ENCODE data around the gene ARID3A. TPM values are rescaled to one million over a fixed set of nuclear protein-coding genes. Genes with fewer than 3 reads are reported as not detected.

ARID3A gene
- polyA plus RNA-seq, 3 donors from 2014 or later = 1.0 to 1.7 (median 1.4) TPM

DNA sequence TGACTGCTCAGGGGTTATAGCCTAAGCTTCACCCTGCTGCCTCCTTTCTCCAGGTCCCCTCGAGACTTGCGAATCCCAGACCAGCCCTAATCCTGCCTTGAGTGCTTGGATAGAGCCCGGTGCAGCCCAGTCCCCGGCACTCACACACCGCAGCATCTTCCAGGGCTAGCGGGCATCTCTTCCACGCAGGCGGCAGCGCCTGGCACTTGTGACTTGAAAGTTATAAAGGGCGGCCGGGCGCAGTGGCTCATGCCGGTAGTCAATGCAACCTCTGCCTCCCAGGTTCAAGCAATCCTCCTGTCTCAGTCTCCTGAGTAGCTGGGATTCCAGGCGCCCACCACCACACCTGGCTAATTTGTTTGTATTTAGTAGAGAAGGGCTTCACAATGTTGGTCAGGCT is 60.2 kb downstream of the ARID3A start:
- Mint-ChIP-seq H3K27ac (no peak overlapping the region), H3K27me3 (ENCODE audit: low read depth in 3 of 3) (peaks cover 0 to 1% (median 0%) of the 10 kb centered on the region in 3 donors), H3K9me3 (no peaks in the 10 kb centered on the region), H3K4me3 (peak overlapping the region in 4 of 5 donors; percentile 6 to 94 (median 48)), H3K4me1 (peaks cover 22 to 33% of the 10 kb centered on the region in 2 donors), H3K36me3 (no peaks in the 10 kb centered on the region)
- DNase-seq = no peak

DNA sequence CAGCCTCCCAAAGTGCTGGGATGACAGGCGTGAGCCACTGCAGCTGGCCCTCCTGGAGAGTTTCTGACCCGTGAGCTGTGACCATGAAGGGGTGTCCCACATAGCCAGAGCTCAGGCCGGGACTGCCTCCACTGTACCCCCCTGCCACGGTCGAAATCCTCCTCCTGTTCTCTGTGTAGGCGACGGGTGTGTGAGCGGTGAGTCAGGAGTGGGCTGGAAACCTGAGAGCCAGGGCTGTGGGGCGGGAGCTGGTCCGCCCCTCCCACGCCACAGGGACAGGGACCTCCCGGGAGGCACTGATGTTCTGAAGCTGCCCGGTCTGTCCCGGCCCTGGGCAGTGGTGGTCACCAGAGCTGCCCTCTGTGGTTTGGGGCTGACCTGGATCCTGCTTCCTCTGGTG is 62.2 kb downstream of the ARID3A start:
- no peak for DNase-seq
- H3K4me1 Mint-ChIP-seq = peaks cover 22 to 31% of the 10 kb centered on the region in 2 donors
- no peak overlapping the region for H3K4me3 Mint-ChIP-seq

DNA sequence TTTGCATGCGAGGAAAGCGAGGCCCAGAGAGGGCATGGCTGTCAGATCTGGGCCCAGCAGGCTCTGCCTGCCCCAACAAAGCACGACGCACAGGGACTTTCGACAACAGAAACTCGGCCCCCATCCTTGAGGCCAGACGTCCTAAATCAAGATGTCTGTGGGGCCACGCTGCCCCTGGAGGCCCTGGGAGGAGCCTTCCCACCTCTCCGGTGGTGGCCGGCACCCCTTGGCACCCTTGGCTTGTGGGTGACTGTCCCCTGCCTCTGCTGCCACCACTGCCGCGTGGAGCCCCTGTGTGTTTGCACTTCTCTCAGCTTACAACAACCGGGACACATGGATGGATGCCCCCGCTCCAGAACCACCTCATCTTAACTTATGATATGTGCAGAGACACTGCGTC is 62.7 kb downstream of the ARID3A start:
- Mint-ChIP-seq H3K4me1 (peaks cover 22 to 30% of the 10 kb centered on the region in 2 donors), H3K27me3 (ENCODE audit: low read depth in 3 of 3) (no peaks in the 10 kb centered on the region), H3K36me3 (no peaks in the 10 kb centered on the region), H3K4me3 (peak overlapping the region in 2 of 5 donors; percentile 18 to 47), H3K27ac (peak overlapping the region in 1 of 6 donors; percentile 7), H3K9me3 (no peaks in the 10 kb centered on the region)
- DNase-seq = no peak

More for the DNA sequence above, 62.2 kb downstream of the ARID3A start:
- Mint-ChIP-seq H3K36me3 (no peaks in the 10 kb centered on the region), H3K27ac (no peak overlapping the region), H3K9me3 (no peaks in the 10 kb centered on the region), H3K27me3 (ENCODE audit: low read depth in 3 of 3) (no peaks in the 10 kb centered on the region)

DNA sequence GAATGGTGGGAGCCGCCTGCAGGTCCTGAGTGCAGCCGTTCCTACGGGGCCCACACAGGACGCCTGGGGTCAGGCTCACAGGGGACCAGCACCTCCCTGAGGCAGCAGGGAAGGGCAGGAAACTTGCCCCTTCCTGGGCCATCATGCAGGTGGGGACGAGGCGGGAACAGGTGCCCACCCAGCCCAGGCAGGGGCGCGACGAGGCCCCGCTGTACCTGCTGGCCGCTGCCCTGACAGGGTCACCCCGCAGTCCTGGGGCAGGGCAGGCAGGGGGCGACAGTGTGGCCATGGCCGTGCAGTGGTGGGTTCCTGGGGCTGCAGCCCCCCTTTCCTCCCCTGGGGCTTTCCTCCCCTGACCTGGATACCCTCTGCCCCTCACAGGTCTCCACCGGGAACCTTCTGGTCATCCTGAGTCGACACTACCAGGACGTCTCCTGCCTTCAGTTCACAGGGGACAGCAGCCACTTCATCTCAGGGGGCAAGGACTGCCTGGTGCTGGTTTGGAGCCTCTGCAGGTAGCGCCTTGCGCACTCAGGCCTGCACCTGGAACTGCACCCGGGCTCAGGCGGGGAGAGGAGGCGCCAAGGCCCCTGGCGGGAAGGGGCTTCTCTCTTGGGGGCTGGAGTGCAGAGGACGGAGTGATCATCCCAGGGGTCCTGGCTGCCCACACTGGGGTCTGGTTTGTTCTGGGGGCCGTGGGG is 63.7 kb downstream of the ARID3A start:
- Mint-ChIP-seq H3K27ac (peak overlapping the region in 2 of 6 donors; percentile 17 to 59), H3K9me3 (no peaks in the 10 kb centered on the region), H3K4me3 (no peak overlapping the region)

DNA sequence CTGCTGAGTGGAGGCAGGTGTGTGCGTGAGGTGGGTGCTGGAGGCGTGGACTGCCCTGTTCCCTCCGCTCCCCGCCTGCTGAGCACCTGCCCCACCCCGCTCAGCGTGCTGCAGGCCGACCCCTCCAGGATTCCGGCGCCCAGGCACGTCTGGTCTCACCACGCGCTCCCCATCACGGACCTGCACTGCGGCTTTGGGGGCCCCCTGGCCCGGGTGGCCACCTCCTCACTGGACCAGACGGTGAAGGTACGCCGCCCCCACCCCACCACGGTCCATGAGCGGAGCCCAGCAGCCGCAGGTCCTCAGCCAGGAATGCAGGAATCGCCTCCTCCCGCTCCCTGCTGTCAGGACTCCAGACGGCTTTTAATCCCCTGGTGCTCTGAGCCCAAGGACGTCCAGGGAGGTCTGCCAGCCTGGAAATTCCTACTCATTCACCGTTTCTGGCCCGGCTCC is 64.3 kb downstream of the ARID3A start:
- H3K27ac Mint-ChIP-seq = peak overlapping the region in 1 of 6 donors; percentile 32
- no peaks in the 10 kb centered on the region for H3K27me3 Mint-ChIP-seq (ENCODE audit: low read depth in 3 of 3)
- H3K36me3 Mint-ChIP-seq = no peaks in the 10 kb centered on the region
- no peaks in the 10 kb centered on the region for H3K9me3 Mint-ChIP-seq
- H3K4me1 Mint-ChIP-seq = peaks cover 11 to 15% of the 10 kb centered on the region in 2 donors
- no peak overlapping the region for H3K4me3 Mint-ChIP-seq
- no peak for DNase-seq

More for the DNA sequence above, 63.7 kb downstream of the ARID3A start:
- peaks cover 17 to 22% of the 10 kb centered on the region in 2 donors for H3K4me1 Mint-ChIP-seq
- no peaks in the 10 kb centered on the region for H3K36me3 Mint-ChIP-seq
- no peak for DNase-seq
- no peaks in the 10 kb centered on the region for H3K27me3 Mint-ChIP-seq (ENCODE audit: low read depth in 3 of 3)

DNA sequence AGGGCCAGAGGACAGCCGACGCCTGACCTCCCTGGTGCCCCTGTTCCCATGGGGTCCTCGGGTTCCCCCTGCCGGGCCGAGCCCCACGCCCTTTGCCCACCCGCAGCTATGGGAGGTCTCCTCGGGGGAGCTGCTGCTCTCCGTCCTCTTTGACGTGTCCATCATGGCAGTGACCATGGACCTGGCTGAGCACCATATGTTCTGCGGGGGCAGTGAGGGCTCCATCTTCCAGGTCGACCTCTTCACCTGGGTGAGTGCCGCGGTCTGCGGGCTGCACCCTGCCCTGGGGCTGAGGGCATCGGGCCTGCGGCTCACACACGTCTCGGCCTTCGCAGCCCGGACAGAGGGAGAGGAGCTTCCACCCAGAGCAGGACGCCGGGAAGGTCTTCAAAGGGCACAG is 64.9 kb downstream of the ARID3A start:
- Mint-ChIP-seq H3K4me1 (peaks cover 9 to 12% of the 10 kb centered on the region in 2 donors), H3K27ac (no peak overlapping the region), H3K9me3 (no peaks in the 10 kb centered on the region), H3K4me3 (no peak overlapping the region), H3K27me3 (ENCODE audit: low read depth in 3 of 3) (peaks cover 0 to 3% (median 0%) of the 10 kb centered on the region in 3 donors), H3K36me3 (no peaks in the 10 kb centered on the region)
- no peak for DNase-seq

DNA sequence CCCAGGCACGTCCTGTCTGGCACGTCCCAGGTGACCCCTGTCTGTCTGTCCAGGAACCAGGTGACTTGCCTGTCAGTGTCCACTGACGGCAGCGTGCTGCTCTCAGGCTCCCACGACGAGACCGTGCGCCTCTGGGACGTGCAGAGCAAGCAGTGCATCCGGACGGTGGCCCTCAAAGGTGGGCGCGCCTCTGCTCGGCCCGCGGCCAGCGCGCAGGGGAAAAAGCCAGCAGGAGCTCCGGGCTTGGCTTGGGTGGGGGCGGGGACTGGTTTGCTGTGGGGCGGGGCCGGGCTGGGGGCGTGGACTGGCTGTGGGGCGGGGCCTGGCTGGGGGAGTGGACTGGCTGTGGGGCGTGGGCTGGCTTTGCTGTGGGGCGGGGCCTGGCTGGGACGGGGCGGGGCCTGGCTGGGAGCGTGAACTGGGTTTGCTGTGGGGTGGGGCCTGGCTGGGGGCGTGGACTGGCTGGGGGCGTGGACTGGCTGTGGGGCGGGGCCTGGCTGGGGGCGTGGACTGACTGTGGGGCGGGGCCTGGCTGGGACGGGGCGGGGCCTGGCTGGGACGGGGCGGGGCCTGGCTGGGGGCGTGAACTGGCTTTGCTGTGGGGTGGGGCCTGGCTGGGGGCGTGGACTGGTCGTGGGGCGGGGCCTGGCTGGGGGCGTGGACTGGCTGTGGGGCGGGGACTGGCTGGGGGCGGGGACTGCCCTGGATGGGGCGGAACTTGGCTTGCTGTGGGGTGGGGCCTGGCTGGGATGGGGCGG is 65.5 kb downstream of the ARID3A start:
- Mint-ChIP-seq H3K9me3 (no peaks in the 10 kb centered on the region), H3K27ac (no peak overlapping the region), H3K27me3 (ENCODE audit: low read depth in 3 of 3) (peaks cover under 1 to 6% (median 2%) of the 10 kb centered on the region in 3 donors), H3K4me1 (peaks cover 10 to 14% of the 10 kb centered on the region in 2 donors), H3K4me3 (no peak overlapping the region), H3K36me3 (no peaks in the 10 kb centered on the region)
- peak; percentile 33 to 44 (median 34) for DNase-seq

DNA sequence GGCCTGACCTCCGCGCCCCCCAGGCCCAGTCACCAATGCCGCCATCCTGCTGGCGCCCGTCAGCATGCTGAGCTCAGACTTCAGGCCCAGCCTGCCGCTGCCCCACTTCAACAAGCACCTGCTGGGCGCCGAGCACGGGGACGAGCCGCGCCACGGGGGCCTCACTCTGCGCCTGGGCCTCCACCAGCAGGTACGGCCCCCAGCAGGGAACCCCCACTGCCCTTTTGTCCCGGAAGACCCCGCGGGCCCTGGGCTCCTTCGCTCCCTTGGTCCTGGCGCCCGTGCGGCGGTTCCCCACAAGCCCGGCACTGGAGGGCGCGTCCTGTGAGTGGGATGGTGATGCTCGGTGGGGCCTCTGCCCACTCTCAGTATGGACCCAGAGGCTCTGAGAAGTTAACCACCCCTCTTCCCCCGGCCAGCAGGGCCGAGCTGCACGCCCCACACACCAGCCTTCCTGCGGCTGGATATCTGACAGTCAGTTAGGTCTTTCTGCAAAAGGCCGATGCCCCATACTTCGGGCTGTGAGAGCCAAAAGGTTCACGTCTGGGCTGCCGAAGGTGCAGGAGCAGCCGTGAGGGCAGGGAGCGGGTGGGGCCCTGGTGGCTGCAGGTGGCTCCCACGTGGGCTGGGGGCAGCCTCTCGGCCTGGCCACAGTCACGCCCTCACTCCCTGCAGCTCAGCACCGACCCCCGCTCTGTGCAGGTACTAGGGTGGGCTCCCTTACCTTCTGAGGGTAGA is 66.3 kb downstream of the ARID3A start:
- Mint-ChIP-seq H3K9me3 (no peaks in the 10 kb centered on the region), H3K36me3 (no peaks in the 10 kb centered on the region), H3K4me1 (peaks cover 13 to 18% of the 10 kb centered on the region in 2 donors), H3K27ac (no peak overlapping the region), H3K4me3 (no peak overlapping the region), H3K27me3 (ENCODE audit: low read depth in 3 of 3) (peaks cover 5 to 10% (median 6%) of the 10 kb centered on the region in 3 donors)
- DNase-seq = no peak

DNA sequence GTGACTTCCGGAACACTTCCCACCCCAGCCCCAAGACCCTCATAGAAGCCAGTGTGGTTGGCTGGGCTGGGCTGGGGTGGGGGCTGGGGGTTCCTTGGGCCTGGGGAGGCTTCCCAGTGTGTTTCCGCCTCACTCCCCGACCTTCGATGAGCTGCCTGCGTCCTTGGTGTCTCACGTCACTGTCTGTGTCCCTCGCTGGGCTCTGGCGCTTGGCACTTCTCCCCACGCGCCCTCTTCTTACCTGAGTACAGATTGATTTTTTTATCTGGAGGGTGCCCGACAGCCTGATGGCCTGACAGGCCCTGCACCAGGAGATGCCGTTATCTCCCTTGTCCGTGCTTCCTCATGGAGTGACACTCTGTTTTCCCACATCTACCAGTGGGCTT is 66.8 kb downstream of the ARID3A start:
- DNase-seq = no peak
- Mint-ChIP-seq H3K36me3 (no peaks in the 10 kb centered on the region), H3K4me1 (peaks cover 13 to 19% of the 10 kb centered on the region in 2 donors), H3K9me3 (no peaks in the 10 kb centered on the region), H3K27ac (peak overlapping the region in 3 of 6 donors; percentile 32 to 71 (median 55)), H3K4me3 (no peak overlapping the region), H3K27me3 (ENCODE audit: low read depth in 3 of 3) (peaks cover 6 to 12% (median 8%) of the 10 kb centered on the region in 3 donors)

DNA sequence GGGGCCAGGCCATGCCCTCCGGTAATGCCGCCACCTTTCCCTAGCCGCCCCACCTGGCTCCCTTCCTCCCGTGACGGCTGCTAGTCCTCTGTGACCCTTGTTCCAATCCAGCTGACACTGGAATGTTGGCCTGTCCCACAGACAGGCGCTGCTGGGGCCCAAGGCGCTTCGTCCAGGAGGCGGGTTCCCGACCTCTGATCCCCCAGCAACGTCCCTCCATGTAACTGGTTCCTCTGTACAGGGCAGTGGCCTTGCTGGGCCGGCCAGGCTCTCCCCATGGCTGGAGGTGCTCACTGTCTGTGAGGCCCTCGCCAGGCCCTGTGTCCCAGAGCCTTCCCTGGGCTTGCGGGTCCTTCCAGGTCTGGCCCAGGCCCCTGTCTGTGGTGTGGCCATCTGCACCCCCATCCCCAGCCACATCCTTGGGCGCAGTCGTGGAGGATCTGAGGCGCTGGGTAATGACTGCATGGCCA is 67.6 kb downstream of the ARID3A start:
- no peak for DNase-seq
- H3K4me3 Mint-ChIP-seq = no peak overlapping the region
- H3K27me3 Mint-ChIP-seq (ENCODE audit: low read depth in 3 of 3) = peaks cover 14 to 19% (median 15%) of the 10 kb centered on the region in 3 donors
- H3K9me3 Mint-ChIP-seq = no peaks in the 10 kb centered on the region
- H3K27ac Mint-ChIP-seq = peak overlapping the region in 2 of 6 donors; percentile 7 to 62
- H3K36me3 Mint-ChIP-seq = no peaks in the 10 kb centered on the region
- H3K4me1 Mint-ChIP-seq = peaks cover 13 to 20% of the 10 kb centered on the region in 2 donors

DNA sequence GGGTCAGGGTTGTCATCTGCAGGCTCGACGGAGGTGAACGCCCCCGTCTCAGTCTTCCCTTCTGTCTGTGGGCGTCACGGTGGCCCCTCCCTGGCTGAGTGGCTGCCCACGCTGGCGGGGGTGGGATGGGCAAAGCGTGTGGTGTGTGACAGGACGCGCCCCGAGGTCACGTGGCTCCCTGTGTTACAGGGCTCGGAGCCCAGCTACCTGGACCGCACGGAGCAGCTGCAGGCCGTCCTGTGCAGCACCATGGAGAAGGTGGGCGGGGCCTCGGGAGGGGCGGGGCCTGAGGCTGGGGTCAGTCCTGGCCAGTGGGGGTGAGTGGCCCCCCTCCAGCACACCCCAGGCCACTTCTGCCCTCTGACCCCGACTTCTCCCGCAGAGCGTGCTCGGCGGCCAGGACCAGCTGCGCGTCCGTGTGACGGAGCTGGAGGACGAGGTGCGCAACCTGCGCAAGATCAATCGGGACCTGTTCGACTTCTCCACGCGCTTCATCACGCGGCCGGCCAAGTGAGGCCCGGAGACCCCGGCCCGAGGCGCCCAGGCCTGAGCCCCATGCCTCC is 68.1 kb downstream of the ARID3A start:
- H3K9me3 Mint-ChIP-seq = no peaks in the 10 kb centered on the region
- H3K4me3 Mint-ChIP-seq = no peak overlapping the region
- peaks cover 15 to 20% (median 18%) of the 10 kb centered on the region in 3 donors for H3K27me3 Mint-ChIP-seq (ENCODE audit: low read depth in 3 of 3)
- peaks cover 8 to 18% of the 10 kb centered on the region in 2 donors for H3K4me1 Mint-ChIP-seq
- DNase-seq = no peak
- H3K27ac Mint-ChIP-seq = no peak overlapping the region
- no peaks in the 10 kb centered on the region for H3K36me3 Mint-ChIP-seq

DNA sequence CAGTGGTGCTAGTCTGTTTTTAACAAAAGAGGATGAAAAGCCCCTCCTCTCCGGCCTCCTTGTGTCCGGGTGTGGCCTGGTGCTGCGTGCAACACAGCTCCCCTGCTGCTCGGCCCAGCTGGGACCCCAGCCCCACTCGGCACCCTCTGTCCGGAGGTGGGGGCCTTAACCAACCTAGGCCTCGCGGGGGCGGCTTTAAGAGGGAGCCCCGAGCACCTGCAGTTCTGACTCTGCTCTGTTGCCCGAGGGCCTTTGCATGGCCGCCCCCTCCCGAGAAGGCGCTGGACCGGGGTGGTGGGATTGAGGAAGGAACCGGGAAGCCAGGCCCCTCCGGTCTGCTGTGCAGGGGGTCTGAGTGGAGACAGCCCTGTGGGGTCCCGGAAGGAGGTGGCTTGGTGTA is 68.7 kb downstream of the ARID3A start:
- DNase-seq = no peak
- H3K27ac Mint-ChIP-seq = no peak overlapping the region
- no peaks in the 10 kb centered on the region for H3K36me3 Mint-ChIP-seq
- H3K4me3 Mint-ChIP-seq = no peak overlapping the region
- H3K27me3 Mint-ChIP-seq (ENCODE audit: low read depth in 3 of 3) = peaks cover 20 to 25% (median 21%) of the 10 kb centered on the region in 3 donors
- peaks cover 4 to 16% of the 10 kb centered on the region in 2 donors for H3K4me1 Mint-ChIP-seq
- H3K9me3 Mint-ChIP-seq = no peaks in the 10 kb centered on the region

DNA sequence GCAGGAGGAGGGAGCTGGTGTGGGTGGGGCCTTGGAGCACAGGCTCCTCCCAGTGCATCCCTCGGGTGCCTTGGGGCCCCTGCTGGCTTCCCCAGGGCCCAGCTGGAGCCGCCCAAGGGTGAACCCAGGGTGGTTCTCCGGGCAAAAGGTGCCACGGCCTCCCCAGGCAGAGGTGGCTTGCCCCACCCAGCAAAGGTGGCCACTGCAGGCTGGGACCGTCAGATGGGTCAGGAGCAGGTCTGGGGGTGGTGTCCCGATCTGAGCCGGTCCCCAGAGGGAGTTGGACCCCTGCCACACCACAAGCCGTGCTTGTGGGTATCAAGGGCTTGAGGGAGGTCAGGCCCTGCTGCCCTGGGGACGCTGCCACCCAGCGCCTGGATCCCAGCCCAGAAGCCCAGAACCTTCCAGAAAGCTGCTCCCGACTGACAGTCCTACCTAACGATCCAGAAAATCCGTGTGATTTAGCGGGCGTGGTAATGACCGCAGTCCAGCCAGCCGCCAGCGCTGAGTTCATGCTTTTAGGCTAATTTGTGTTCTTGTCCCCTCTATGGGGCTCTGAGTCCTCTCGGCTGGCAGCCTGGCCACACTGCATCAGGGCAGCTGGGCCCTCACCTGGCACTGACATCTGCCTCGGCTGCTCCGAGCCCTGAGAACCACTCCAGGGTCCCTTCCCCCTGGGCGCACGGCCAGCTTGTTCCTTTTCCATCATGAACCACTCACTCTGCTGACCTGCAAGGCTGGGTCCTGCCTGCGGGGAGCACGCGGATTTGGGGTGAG is 69.4 kb downstream of the ARID3A start:
- no peak for DNase-seq
- H3K36me3 Mint-ChIP-seq = no peaks in the 10 kb centered on the region
- H3K4me1 Mint-ChIP-seq = peaks cover 4 to 15% of the 10 kb centered on the region in 2 donors
- no peak overlapping the region for H3K27ac Mint-ChIP-seq
- no peaks in the 10 kb centered on the region for H3K9me3 Mint-ChIP-seq
- no peak overlapping the region for H3K4me3 Mint-ChIP-seq
- peaks cover 20 to 25% (median 25%) of the 10 kb centered on the region in 3 donors for H3K27me3 Mint-ChIP-seq (ENCODE audit: low read depth in 3 of 3)

All from immature natural killer cell (primary cell).